CD4-positive, alpha-beta T cell (primary cell): Measurements from ENCODE around the gene DESI2. TPM values are rescaled to one million over a fixed set of nuclear protein-coding genes. Genes with fewer than 3 reads are reported as not detected.

ENCODE experiments used
- ATAC-seq: fragments of 200-7000 bp; cut with Tn5 transposase; one replicate; pipeline ENCODE4 v1.10.0; 2022; ENCODE audit warnings: mild to moderate bottlenecking; ENCODE audit not compliant: poor library complexity
- CTCF ChIA-PET: fragments of 350-600 bp; sonication (Branson Sonifier 250); formaldehyde crosslinking; loops from one replicate; lab custom pipeline; 2021; ENCODE audit warnings: antibody characterized with exemption, inconsistent platforms; lab: Charles Lee
- POLR2A ChIA-PET: fragments of 350-600 bp; sonication (Branson Sonifier 250); formaldehyde crosslinking; loops from one replicate; lab custom pipeline; 2021; ENCODE audit warnings: antibody characterized with exemption, inconsistent platforms; lab: Charles Lee
- DNase-seq, 14 experiments: peaks; one replicate each; pipeline ENCODE4 v3.0.0-alpha.2; 2013 to 2020; ENCODE audit warnings: mixed read lengths in 2 of 14
- H3K27ac ChIP-seq, 2 donors: one replicate each; pipeline versions ENCODE4 v1.5.1 to v1.7.0; 2013; ENCODE audit warnings: low read length in 2 of 2, low read depth in 1 of 2, mild to moderate bottlenecking in 1 of 2
- H3K27me3 ChIP-seq, 2 experiments: 1 replicate in 1 of 2; 2 replicates in 1 of 2; pipeline versions ENCODE4 v1.6.1 to v1.7.0; 2013; ENCODE audit warnings: low read length in 2 of 2, control low read depth in 1 of 2, mild to moderate bottlenecking in 1 of 2, moderate library complexity in 1 of 2; ENCODE audit not compliant: insufficient read depth in 2 of 2, control insufficient read depth in 1 of 2
- H3K36me3 ChIP-seq: one replicate; pipeline ENCODE4 v1.6.1; 2013; ENCODE audit warnings: low read length, control low read depth; ENCODE audit not compliant: insufficient read depth
- H3K4me1 ChIP-seq: one replicate; pipeline ENCODE4 v1.6.1; 2013; ENCODE audit warnings: low read length, control low read depth; ENCODE audit not compliant: insufficient read depth
- H3K4me3 ChIP-seq: one replicate; pipeline ENCODE4 v1.5.1; 2013; ENCODE audit warnings: mild to moderate bottlenecking, low read length, moderate library complexity
- H3K9me3 ChIP-seq, 2 experiments: 1 replicate in 1 of 2; 2 replicates in 1 of 2; pipeline versions ENCODE4 v1.6.1 to v1.7.0; 2013; ENCODE audit warnings: low read length in 2 of 2, mild to moderate bottlenecking in 2 of 2, control low read depth in 1 of 2, moderate library complexity in 1 of 2; ENCODE audit not compliant: control insufficient read depth in 1 of 2, insufficient read depth in 1 of 2
- H3K27ac Mint-ChIP-seq: one replicate; pipeline ENCODE4 v1.8.0; 2020; ENCODE audit warnings: mixed read lengths
- H3K27me3 Mint-ChIP-seq: one replicate; pipeline ENCODE4 v1.8.0; 2021; ENCODE audit warnings: mixed read lengths
- H3K36me3 Mint-ChIP-seq: one replicate; pipeline ENCODE4 v1.8.0; 2021; ENCODE audit warnings: low read depth, mixed read lengths
- H3K4me1 Mint-ChIP-seq: one replicate; pipeline ENCODE4 v1.8.0; 2021; ENCODE audit warnings: low read depth, mixed read lengths
- H3K4me3 Mint-ChIP-seq: one replicate; pipeline ENCODE4 v1.8.0; 2020; ENCODE audit warnings: mild to moderate bottlenecking, mixed read lengths
- H3K9me3 Mint-ChIP-seq: one replicate; pipeline ENCODE4 v1.8.0; 2020; ENCODE audit warnings: mixed read lengths
- intact Hi-C, 2 experiments: fragments of 100-400 bp; cut with DNase I in 1 of 2; cut with micrococcal nuclease in 1 of 2; formaldehyde crosslinking; loops; one replicate each; pipeline versions ENCODE4 v1.15.1 to v1.9.0; 2023 to 2025; cut with DNase I, micrococcal nuclease
- total RNA-seq, 174 experiments: library from RNA in 2 of 174; stranded (reverse) in 2 of 174; gene quantifications; one replicate each; pipeline ENCODE4 v1.2.3 and lab custom pipeline; 2021 to 2026
- TF ChIP-seq, protein P1 (sequence below): fragments of 200-600 bp; IDR thresholded peaks from one replicate; pipeline ENCODE4 v1.8.0; 2022; ENCODE audit warnings: antibody characterized with exemption, mild to moderate bottlenecking

DESI2 gene
- total RNA-seq, 2 experiments from 2014 or later: 12.9 to 13.7 TPM

DNA sequence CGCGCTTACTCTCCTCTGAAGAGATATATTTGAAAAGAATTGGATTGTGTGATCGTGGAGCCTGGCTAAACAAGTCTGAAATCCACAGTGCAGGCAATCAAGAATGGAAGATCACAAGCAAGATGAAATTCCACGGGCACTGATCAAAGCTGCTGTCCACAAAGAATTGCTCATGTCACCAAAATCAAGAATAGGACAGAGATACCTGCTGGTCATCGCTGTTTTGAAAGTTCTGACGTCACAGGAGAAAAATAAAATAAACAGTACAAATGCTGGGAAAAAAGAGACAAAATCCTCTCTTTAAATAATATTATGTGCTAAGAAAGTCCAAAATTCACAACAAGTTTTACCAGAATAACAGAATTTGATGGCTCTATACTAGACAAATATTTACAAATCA is 12.0 kb upstream of the DESI2 start:
- H3K4me1 ChIP-seq: no peaks in the 10 kb centered on the region
- ChIA-PET POLR2A (no interaction called here), CTCF (interaction anchor here (1.3 kb wide), 1 partner anchor 33 kb away, joined by 3 read pairs; no protein-coding TSS in a partner anchor)
- no peak overlapping the region for H3K27ac Mint-ChIP-seq
- H3K27ac ChIP-seq: no peak overlapping the region
- H3K4me3 Mint-ChIP-seq: no peak overlapping the region
- no peaks in the 10 kb centered on the region for H3K36me3 Mint-ChIP-seq
- H3K9me3 ChIP-seq: no peaks in the 10 kb centered on the region
- H3K4me1 Mint-ChIP-seq: no peaks in the 10 kb centered on the region
- no peak for DNase-seq
- no peaks in the 10 kb centered on the region for H3K36me3 ChIP-seq
- intact Hi-C loops: no loop called here
- TF ChIP-seq, protein P1, sequence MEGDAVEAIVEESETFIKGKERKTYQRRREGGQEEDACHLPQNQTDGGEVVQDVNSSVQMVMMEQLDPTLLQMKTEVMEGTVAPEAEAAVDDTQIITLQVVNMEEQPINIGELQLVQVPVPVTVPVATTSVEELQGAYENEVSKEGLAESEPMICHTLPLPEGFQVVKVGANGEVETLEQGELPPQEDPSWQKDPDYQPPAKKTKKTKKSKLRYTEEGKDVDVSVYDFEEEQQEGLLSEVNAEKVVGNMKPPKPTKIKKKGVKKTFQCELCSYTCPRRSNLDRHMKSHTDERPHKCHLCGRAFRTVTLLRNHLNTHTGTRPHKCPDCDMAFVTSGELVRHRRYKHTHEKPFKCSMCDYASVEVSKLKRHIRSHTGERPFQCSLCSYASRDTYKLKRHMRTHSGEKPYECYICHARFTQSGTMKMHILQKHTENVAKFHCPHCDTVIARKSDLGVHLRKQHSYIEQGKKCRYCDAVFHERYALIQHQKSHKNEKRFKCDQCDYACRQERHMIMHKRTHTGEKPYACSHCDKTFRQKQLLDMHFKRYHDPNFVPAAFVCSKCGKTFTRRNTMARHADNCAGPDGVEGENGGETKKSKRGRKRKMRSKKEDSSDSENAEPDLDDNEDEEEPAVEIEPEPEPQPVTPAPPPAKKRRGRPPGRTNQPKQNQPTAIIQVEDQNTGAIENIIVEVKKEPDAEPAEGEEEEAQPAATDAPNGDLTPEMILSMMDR: no peak
- no peak for ATAC-seq
- no peaks in the 10 kb centered on the region for H3K27me3 ChIP-seq
- H3K27me3 Mint-ChIP-seq: peaks cover 10% of the 10 kb centered on the region
- no peak overlapping the region for H3K4me3 ChIP-seq
- H3K9me3 Mint-ChIP-seq: no peaks in the 10 kb centered on the region

DNA sequence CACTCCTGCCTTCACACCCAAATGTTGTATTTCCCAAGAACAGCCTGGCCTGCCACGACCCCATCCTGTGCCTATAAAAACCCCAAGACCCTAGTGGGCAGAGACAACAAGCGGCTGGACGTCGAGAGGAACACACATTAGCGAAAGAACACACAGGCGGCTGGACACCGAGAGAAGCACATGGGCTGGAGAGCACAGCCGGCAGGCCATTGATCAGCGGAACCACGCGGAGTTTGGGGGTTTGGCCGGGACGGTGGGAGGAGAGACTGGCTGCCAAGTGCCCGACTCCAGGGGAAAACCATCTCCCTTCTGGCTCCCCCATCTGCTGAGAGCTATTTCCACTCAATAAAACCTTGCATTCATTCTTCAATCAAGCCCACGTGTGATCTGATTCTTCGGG is 10.4 kb upstream of the DESI2 start:
- H3K4me3 Mint-ChIP-seq: no peak overlapping the region

DNA sequence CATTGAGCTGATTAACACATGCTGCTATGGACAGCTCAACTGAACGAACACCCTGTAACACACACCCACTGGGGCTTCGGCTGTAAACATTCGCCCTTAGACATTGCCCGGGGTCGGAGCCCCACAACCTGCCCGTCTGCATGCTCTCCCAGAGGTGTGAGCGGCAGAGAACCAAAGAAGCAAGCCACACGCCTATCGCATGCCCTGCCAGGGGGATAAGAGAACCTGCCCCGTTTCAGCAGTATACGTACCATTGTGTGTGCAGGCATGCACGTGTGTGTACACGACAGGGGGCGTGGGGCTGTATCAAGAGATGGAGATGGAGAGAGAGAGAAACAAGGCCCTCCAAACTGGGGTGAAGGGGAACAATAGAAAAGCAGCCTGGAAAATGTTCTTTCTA is 9.9 kb upstream of the DESI2 start:
- POLR2A ChIA-PET: no interaction called here
- Mint-ChIP-seq H3K27me3 (peaks cover 17% of the 10 kb centered on the region), H3K27ac (no peak overlapping the region), H3K4me1 (no peaks in the 10 kb centered on the region), H3K4me3 (no peak overlapping the region), H3K36me3 (no peaks in the 10 kb centered on the region), H3K9me3 (no peaks in the 10 kb centered on the region)
- CTCF ChIA-PET: interaction anchor here (1.9 kb wide), 1 partner anchor 8 kb away, joined by 6 read pairs; no protein-coding TSS in a partner anchor
- no peaks in the 10 kb centered on the region for H3K9me3 ChIP-seq
- no peaks in the 10 kb centered on the region for H3K36me3 ChIP-seq
- DNase-seq (no peak), ATAC-seq (no peak)
- H3K4me1 ChIP-seq: no peaks in the 10 kb centered on the region
- no peaks in the 10 kb centered on the region for H3K27me3 ChIP-seq
- no peak overlapping the region for H3K4me3 ChIP-seq
- intact Hi-C loops: no loop called here
- no peak overlapping the region for H3K27ac ChIP-seq
- TF ChIP-seq, protein P1: no peak

More for the DNA sequence above, 10.4 kb upstream of the DESI2 start:
- intact Hi-C loops: no loop called here
- peaks cover 17% of the 10 kb centered on the region for H3K27me3 Mint-ChIP-seq
- ChIA-PET CTCF (interaction anchor here (1.9 kb wide), 1 partner anchor 8 kb away, joined by 6 read pairs; no protein-coding TSS in a partner anchor), POLR2A (no interaction called here)
- no peaks in the 10 kb centered on the region for H3K36me3 Mint-ChIP-seq
- H3K27me3 ChIP-seq: no peaks in the 10 kb centered on the region
- no peaks in the 10 kb centered on the region for H3K36me3 ChIP-seq
- H3K9me3 Mint-ChIP-seq: no peaks in the 10 kb centered on the region
- ATAC-seq (no peak), DNase-seq (no peak)
- no peak overlapping the region for H3K27ac Mint-ChIP-seq
- no peak overlapping the region for H3K4me3 ChIP-seq
- no peak overlapping the region for H3K27ac ChIP-seq
- no peaks in the 10 kb centered on the region for H3K4me1 ChIP-seq
- H3K4me1 Mint-ChIP-seq: no peaks in the 10 kb centered on the region
- no peaks in the 10 kb centered on the region for H3K9me3 ChIP-seq
- TF ChIP-seq, protein P1: no peak
